NCI-H460 (cell line): Measurements from ENCODE around the gene SMOC2. TPM values are rescaled to one million over a fixed set of nuclear protein-coding genes. Genes with fewer than 3 reads are reported as not detected.
"Not testable (repeated sequence)": the region's sequence is repeated elsewhere in the genome, so short reads cannot be mapped to it uniquely, and the experiment has no call there.

ENCODE experiments used
- DNase-seq: peaks from one replicate; pipeline ENCODE4 v3.0.0-alpha.2; 2016; ENCODE audit warnings: low read depth; ENCODE audit errors: extremely low read depth
- total RNA-seq: library from RNA; depleted of rRNA; stranded (reverse); fragments of >200 nt; shearing (Covaris generic); gene quantifications from 2 replicates; pipeline ENCODE4 v1.2.3, GENCODE V29; 2014

SMOC2 gene
- total RNA-seq, 1 experiment from 2014 or later, result not detected

DNA sequence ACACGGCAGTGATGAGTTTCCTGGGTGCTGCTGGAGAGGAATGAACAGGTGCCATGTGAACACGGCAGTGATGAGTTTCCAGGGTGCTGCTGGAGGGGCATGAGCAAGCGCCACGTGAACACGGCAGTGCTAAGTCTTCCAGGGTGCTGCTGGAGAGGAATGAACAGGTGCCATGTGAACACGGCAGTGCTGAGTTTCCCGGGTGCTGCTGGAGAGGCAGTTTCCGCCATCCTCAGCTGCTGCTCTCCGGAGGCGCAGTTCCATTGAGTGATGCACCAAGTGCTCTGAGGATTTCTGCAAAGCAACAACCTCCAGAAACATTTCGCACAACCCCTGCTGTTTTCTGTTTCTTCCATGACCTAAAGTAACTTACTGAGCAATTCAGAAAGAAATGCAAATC is 155.4 kb downstream of the SMOC2 start:
- DNase-seq, result no peak

DNA sequence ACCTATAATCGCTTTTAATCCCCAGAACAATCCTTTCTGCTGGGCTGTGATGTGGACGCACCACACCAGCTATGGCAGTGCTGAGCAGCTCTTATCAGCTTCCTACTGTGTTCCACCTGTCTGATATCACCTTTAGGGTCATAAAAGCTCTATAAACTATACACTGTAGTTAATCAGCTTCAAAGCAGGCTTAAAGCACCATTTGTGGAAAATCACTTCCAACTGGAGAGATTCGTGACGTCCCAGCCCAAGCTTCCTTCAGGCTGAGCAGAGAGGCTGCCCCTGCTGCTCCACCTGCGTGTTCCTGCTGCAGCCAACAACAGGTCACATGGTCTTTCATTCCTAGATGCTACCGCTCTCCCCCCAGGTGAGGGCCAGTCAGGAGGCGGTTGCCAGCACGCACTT is 156.5 kb downstream of the SMOC2 start:
- DNase-seq, result no peak

DNA sequence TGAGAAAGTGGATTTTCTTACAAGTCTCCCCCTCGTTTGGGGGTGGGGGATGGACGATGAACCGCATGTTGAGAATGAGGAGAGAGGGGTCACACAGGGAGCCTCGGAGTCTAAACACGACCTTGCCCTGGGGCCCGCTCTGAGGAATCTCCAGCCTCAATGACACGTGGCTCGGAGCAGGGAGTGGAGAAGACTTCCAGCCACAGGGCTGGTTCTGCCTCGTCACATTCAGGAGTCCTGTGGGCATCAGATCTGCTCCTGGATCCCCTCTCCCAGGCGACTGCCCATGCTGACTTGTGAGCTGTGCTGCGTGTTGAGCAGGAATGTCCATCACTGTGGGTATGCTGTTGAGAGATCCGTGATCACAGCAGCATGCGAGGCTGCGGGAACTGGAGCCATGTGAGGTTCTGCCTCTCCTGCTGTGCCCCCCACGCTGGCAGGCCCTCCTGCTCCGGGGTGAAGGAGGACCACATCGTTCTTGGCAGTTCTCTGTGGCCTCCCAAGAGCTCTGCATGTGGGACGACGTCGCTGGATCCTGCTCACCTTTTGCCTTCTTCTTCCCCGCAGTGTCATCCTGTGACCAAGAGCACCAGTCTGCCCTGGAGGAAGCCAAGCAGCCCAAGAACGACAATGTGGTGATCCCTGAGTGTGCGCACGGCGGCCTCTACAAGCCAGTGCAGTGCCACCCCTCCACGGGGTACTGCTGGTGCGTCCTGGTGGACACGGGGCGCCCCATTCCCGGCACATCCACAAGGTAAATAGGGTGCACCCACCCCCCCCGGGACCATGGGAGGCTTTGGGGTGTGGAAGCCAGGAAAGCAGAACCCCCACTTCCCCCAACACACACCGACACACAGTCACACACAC is 157.5 kb downstream of the SMOC2 start:
- DNase-seq, result no peak

DNA sequence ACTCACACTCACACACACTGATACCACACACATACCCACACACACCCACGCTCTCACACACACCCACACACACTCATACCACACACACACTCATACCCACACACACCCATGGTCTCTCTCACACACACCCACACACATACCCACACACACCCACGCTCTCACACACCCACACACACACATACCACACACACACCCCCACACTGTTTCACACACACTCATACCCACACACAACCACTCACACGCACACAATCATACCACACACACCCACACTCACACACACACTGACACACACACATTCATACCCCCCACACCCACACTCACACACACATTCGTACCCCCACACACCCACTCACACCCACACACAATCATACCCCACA is 158.1 kb downstream of the SMOC2 start:
- no peak for DNase-seq

DNA sequence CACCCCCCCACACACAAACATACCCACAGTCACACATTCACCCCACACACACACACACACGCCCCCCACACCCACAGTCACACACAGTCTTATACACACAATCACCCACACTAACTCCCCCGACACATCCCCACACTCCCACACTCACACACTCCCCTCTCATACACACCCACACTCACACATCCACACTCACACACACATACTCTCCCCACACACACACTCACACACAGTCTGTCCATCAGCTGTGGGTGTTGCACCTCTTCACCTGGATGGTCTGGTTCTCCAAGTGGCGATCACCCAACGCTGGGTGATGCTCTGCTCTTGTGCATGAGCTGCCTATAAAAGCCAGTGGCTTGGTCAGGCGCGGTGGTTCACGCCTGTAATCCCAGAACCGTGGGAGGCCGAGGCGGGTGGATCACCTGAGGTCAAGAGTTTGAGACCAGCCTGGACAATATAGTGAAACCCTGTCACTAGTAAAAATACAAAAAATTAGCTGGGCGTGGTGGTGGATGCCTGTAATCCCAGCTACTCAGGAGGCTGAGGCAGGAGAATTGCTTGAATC is 158.9 kb downstream of the SMOC2 start:
- no peak for DNase-seq

DNA sequence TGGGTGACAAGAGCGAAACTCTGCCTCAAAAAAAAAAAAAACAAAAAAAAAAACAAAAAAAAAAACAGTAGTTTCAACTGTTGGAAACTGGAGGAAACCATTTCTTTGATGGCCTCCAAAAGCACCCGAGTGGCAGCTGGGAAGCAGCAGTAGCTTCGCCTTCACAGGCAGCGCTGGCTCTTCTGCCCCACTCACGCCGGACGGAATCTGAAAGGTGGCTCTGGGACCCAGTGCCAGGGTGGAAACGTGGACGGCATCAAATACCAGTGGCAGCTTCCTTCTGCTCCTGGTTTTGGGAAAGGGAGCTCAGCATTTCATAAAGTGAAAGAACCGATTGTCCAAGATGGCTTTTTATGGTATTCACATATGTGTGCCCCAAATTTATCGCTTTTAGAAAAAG is 159.4 kb downstream of the SMOC2 start:
- DNase-seq, result no peak

DNA sequence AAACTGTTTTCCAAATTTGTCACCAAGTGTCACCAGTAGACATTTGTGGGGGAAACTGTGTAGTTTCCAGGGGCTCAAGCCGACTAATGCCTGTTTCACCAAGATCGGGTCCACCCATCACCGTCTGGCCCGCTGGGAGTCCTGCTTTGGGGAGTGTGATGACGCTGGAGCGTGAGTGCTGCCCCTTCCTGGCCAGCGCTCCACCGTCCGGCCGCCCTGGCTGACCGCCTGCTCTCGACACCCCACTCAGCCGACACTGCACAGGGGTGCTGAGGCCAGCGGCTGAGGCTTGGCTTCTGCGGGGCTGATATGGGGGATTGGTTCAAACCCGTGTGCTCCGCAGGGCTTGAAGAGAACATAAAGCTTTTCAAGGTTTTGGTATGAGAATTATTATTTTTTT is 160.1 kb downstream of the SMOC2 start:
- DNase-seq, result no peak

DNA sequence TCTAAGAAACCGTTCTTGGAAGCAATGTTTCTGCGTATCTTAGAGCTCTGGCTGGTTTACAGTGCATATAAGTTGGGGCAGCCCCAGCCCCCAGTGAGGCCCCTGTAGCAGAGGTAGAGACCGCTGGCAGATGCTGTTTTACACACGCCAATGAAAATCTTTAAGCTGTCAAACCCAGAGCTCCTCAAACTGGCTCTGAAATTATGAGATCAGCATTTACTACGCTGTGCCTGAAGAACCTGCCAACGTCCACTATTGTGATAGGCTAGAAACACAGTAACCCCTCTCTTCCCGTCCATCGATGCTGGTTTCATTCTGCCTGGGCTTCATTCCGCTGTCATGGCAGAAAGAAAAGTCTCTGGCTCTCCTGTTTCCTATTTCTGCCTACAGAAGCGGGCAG is 160.6 kb downstream of the SMOC2 start:
- DNase-seq, result no peak

DNA sequence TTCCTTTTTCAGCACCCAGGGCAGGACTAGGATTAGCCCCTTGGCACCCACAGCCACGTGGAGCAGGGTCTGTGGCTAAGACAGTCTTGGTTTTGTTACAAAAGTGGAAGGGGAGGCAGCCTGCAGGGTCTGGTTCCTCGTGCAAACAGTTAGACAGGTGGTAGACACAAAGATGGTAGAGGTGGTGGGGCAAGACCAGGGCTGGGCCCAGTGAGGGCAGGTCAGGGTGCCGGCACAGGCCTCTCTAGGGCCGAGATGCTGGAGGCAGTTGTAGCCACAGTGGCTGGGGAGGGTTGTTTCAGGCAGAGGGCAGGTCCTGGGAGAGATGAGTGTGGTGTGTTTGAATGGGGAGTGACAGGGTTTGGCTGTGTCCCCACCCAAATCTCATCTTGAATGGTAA is 161.6 kb downstream of the SMOC2 start:
- no peak for DNase-seq

DNA sequence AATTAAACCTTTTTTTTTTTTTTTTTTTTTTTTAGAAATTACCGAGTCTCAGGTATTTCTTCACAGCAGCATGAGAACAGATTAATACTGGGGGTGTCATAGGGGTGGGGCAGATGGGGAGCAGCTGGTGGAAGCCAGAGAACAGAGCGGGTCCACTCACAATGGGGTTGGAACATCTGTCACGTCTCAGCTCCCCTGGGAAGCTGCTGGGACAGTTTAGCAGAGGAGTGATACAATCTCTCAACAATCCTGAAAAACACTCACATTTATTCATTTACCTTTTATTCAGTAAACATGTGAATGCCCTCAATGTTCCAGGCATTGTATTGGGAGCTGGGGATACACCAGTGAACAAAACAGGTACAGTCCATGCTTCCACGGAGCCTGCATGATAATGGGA is 162.2 kb downstream of the SMOC2 start:
- no peak for DNase-seq

DNA sequence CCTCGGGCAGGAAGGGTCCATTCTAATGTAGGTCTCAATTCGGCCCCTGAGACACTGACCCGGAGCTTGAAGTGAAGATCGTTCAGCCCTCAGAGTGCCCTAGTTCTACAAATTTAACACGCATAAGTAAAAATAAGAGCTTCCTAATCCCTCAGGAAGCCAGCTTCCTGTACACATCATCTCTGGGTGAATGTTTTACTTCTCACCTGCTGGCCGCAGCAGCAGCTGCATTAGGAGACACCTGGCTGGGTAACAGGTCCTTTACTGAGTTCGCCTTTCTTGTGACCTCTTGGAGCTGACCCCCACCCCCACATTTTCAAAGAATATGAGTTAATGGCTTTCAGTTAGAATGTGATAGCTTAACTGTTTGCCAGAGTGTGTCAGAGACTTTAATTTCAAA is 165.0 kb downstream of the SMOC2 start:
- DNase-seq, result no peak

DNA sequence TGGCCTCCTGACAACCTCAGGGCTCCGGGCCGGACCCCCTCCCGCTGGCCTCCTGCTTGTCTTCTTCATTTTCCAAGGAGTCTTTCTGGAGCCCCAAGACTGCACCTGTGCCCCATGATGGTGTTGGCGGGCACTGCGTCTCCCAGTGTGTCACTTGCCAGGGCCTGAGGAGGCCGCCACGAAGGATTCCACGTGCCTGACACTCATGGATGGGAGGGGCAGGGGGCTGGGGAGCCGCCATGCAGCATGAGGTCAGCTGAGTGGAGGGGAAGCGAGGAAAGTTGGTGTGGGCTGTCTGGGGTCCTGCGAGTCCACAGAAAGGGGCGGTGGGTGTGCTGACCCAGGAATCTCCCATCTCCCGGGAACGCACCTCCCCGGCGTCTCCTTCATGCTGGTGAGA is 165.7 kb downstream of the SMOC2 start:
- DNase-seq, result no peak

DNA sequence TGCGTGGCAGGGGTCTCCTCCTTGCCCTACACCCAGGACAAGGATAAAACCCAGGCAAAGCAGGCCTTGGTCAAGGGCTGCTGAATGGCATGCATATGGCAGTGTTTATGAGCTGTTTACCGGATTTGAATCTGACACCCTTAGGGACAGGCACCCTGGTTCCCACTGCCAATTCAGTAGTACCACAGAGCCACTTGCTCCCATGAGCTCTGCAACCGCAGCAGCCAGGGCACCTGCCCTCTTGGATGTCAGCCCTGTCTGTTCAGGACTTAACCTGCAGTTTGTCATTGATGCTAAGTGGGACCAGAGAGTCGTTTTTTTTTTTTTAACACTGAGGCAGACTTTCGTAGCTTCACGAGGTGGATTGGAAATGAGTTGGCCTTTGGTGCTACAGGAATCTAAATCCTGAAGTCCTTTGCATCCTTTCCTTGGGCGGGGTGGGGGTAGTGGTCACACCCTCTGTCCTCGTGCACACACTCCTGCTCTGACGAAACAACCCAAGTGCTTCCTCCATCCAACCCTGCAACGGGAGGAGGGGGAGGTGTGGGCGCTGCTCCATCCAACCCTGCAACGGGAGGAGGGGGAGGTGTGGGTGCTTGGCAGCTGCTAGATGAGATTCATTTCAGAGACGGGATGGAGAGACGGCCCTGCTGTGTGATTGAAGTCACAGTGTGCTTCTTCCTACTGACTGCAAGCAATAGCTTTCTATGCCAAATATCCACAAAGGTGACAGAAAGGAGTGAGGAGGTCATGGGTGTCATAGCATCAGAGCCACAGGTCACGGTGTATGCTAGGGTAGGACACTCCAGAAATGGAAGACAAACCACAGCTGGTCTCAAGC is 166.5 kb downstream of the SMOC2 start:
- no peak for DNase-seq

DNA sequence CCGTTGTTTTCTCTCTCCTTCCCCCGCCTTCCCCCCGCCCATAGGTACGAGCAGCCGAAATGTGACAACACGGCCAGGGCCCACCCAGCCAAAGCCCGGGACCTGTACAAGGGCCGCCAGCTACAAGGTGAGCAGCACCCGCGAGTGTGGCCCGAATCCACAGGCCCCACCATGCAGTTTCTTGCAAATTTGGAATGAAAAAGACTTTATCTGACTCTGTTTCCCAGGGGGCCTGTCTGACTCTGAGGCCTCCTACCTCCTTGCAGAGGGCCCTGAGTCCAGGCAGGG is 167.1 kb downstream of the SMOC2 start:
- no peak for DNase-seq

DNA sequence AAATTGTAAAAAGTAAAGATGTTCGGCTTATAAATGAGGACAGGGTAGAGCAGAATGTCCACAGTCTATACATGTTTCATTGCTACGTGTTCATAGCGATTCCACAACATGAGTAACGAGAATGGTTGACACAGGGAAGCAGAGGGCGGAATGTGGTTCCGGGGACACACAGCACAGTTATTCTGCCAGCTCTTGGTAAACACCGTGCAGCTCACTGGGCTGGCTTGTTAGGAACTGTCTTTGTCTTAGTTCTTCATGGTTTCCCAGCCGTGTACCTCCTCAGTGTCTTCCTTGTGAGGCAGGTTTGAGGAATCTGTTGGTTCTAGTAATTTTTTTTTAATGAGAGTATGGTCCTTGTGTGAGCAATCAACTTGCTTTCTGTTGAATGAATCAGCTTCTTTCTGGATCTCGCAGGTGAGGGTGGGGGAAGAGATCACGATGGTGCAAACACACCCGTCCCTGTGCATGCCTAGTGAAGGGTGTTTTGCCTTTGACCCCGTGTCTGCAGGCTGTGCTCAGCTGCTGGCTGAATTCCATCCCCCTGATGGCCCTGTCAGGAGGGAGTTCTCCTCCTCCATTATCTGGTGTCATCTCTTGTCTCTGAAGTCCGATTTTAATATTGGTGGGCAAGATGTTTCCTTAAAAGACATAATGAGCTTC is 168.2 kb downstream of the SMOC2 start:
- DNase-seq, result no peak

DNA sequence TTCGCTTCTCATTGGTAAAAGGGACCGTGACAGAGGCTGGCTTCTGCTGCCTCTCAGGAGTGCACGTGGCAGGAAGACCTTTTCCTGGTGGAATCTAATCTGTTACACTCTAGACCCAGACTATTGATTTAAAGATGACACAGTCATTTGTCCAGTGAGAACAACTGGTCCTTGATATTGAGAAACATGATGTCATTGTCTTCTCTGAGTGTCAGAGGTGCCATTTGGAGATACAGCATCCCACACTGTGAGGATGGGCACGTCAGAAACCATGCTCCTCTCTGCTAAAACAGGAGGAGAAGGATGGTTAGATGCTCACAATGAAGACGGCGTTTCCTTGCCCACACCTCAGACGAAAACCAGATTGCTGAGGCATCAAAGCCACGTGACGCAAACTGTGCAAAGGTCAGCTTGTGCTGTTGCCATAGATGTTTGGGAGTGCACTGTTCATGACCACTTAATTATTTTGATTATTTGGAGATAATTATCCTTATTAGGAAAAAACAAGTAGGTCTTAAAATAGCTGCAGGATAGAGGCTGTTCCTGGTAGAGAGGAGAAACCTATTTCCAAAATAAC is 169.0 kb downstream of the SMOC2 start:
- DNase-seq, result no peak

DNA sequence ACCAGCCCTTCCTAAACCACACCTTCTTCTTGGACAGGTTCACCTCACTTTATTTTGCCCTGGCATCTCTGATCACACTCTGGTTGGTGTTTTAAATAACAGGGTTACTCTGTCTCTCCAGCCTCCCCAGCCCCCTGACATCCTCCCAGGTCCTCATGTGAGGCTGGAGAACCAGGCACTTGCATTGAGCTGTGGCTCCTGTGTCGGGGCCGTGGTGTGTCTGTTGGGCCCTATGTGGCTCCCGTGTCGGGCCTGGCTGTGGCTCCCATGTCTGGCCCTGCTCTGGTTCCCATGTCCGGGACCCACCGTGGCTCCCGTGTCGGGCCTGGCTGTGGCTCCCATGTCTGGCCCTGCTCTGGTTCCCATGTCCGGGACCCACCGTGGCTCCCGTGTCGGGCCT is 170.0 kb downstream of the SMOC2 start:
- DNase-seq, result not testable (repeated sequence)

DNA sequence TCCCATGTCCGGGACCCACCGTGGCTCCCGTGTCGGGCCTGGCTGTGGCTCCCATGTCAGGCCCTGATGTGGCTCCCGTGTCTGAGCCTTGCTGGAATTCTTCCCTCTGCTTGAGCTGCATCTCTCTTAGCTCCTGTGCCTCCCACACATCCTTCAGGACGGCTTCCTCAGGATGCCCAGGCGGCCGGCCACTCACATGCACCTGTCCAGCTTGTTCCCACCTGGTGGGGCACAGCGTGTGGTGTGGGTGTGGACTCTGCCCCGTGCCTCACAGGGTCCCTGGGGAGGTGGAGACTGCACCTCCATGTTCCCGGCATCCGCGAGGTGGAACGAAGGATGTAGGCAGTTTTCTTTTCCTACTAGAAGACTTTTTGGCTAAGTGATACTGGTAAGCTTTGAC is 170.7 kb downstream of the SMOC2 start:
- no peak for DNase-seq

DNA sequence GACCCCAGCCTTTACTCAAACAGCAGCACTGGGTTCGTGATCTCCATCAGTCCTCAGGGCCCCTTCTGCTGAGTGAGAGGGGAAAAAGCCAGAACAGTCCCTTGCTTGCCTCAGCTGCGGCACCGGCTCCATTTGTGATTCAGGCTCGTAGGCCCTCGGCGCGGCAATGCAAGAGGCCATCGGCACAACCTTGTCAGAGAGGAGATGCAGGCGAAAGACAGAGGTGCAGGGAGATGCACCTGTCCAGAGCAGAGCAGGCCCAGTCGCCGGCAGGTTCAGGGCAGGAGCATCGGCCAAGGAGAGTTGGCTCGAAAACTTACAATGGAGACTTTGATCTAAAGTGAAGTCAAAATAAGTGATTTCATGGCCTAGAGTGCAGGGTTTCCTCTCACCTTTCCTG is 171.6 kb downstream of the SMOC2 start:
- no peak for DNase-seq

DNA sequence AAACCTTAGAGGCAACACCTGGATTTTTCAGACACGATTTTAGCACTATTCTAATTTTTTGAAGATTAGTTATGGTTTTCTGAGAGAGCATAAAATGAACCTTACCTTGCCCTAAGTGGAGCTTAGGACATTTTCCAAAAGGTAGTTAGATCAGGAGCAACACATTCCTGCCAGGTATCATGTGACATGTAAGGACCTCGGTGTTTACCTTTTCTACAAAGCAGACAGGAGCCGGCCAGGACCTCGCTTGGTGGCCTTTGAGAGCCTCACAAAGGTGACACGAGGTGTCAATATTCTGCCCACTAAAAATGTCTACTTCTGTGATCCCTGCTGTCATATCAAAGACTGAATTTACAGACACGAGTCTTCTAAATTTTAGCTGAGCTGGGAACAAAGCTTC is 174.9 kb downstream of the SMOC2 start:
- DNase-seq, result no peak
